OCI-LY7 (cell line): ENCODE data around the gene ACAN. TPM values are rescaled to one million over a fixed set of nuclear protein-coding genes. Genes with fewer than 3 reads are reported as not detected.

Experiments used
- BruUV-seq: library from RNA; stranded (reverse); fragments of 400-500 nt; replicated peaks from 2 replicates; lab custom pipeline; 2021; lab: Mats Ljungman, UMichigan
- CTCF ChIA-PET: fragments of 300-600 bp; sonication (Branson Sonifier 250); formaldehyde crosslinking; loops from one replicate; lab custom pipeline; 2022; ENCODE audit warnings: antibody characterized with exemption; ENCODE audit not compliant: unreplicated experiment; lab: Charles Lee
- POLR2A ChIA-PET: fragments of 300-600 bp; sonication (Branson Sonifier 250); formaldehyde crosslinking; loops from one replicate; lab custom pipeline; 2022; ENCODE audit warnings: antibody characterized with exemption; lab: Charles Lee
- DNase-seq: peaks from one replicate; pipeline ENCODE4 v3.0.0-alpha.2; 2015; ENCODE audit warnings: low spot score
- H2AFZ ChIP-seq: fragments of 200-600 bp; sonication (generic), shearing (Covaris generic); 2 replicates; pipeline ENCODE4 v1.6.1; 2014; ENCODE audit warnings: mild to moderate bottlenecking, antibody characterized with exemption, low read length, moderate library complexity
- H3K27ac ChIP-seq: fragments of 200-600 bp; sonication (generic); 2 replicates; pipeline ENCODE4 v1.5.1; 2014; ENCODE audit warnings: mixed run types, low read depth, mild to moderate bottlenecking, moderate library complexity, low read length, inconsistent platforms; ENCODE audit not compliant: poor library complexity, severe bottlenecking
- H3K36me3 ChIP-seq: fragments of 200-600 bp; sonication (generic); 2 replicates; pipeline ENCODE4 v1.6.1; 2014; ENCODE audit warnings: mild to moderate bottlenecking, antibody characterized with exemption, low read length, moderate library complexity, mixed read lengths; ENCODE audit not compliant: insufficient read depth
- H3K4me1 ChIP-seq: fragments of 200-600 bp; sonication (generic); 2 replicates; pipeline ENCODE4 v1.5.1; 2014; ENCODE audit warnings: mild to moderate bottlenecking, low read length; ENCODE audit not compliant: insufficient read depth, poor library complexity, severe bottlenecking
- H3K4me2 ChIP-seq: fragments of 200-600 bp; sonication (generic); 2 replicates; pipeline ENCODE4 v1.6.1; 2014; ENCODE audit warnings: mild to moderate bottlenecking, low read length
- H3K4me3 ChIP-seq: fragments of 200-600 bp; sonication (generic); 2 replicates; pipeline ENCODE4 v1.5.1; 2014; ENCODE audit warnings: mild to moderate bottlenecking, low read depth, low read length; ENCODE audit not compliant: poor library complexity, severe bottlenecking
- H3K79me2 ChIP-seq: fragments of 200-600 bp; sonication (generic); 2 replicates; pipeline ENCODE4 v1.6.1; 2016; ENCODE audit warnings: low read depth, mild to moderate bottlenecking, low read length, moderate library complexity, mixed read lengths; ENCODE audit not compliant: insufficient read depth
- H3K9me2 ChIP-seq: fragments of 200-600 bp; sonication (generic); 2 replicates; pipeline ENCODE4 v1.6.1; 2016; ENCODE audit warnings: mild to moderate bottlenecking, low read length, mixed read lengths; ENCODE audit not compliant: insufficient read depth
- H3K9me3 ChIP-seq: fragments of 200-600 bp; sonication (generic); 2 replicates; pipeline ENCODE4 v1.6.1; 2014; ENCODE audit warnings: mild to moderate bottlenecking, mixed run types, low read length, mixed read lengths
- H4K20me1 ChIP-seq: fragments of 200-600 bp; sonication (generic); 2 replicates; pipeline ENCODE4 v1.6.1; 2014; ENCODE audit warnings: mild to moderate bottlenecking, antibody characterized with exemption, low read length, moderate library complexity, mixed read lengths; ENCODE audit not compliant: insufficient read depth
- CTCF ChIP-seq: fragments of 200-600 bp; sonication (generic); conservative IDR thresholded peaks from 2 replicates; pipeline ENCODE4 v1.5.1; 2014; ENCODE audit warnings: mild to moderate bottlenecking, antibody characterized with exemption, low read length, moderate library complexity, mixed read lengths
- EZH2phosphoT487 ChIP-seq: fragments of 200-600 bp; sonication (generic); IDR thresholded peaks from 2 replicates; pipeline ENCODE4 v1.6.1; 2018; ENCODE audit warnings: low read depth, borderline replicate concordance, mild to moderate bottlenecking, mixed run types, antibody characterized with exemption, low read length, moderate library complexity, mixed read lengths
- intact Hi-C: fragments of 100-400 bp; cut with micrococcal nuclease; formaldehyde crosslinking; loops from one replicate; pipeline ENCODE4 v1.10.0; 2022; ENCODE audit not compliant: unreplicated experiment
- total RNA-seq, 2 experiments: library from RNA; depleted of rRNA in 1 of 2; stranded (reverse); fragments of >200 nt in 1 of 2; shearing (Covaris generic) in 1 of 2; gene quantifications; 2 replicates each; pipeline ENCODE4 v1.2.3, GENCODE V29; 2014 to 2022

Gene ACAN
- total RNA-seq, 2 experiments from 2014 or later = not detected

- Histone ChIP-seq H3K4me3 (no peak overlapping the region), H3K4me2 (no peak overlapping the region), H3K27ac (no peak overlapping the region), H4K20me1 (no peaks in the 10 kb centered on the region), H3K36me3 (no peaks in the 10 kb centered on the region), H3K79me2 (no peaks in the 10 kb centered on the region), H2AFZ (no peak overlapping the region), H3K9me2 (no peaks in the 10 kb centered on the region), H3K4me1 (peaks cover 7% of the 10 kb centered on the region), H3K9me3 (no peaks in the 10 kb centered on the region)
- TF ChIP-seq CTCF = no peak
- TF ChIP-seq EZH2phosphoT487 = no peak
- intact Hi-C loops = loop anchor here (10.0 kb wide), 1 partner anchor 277 kb away; the partner anchor contains the start of gene AEN
- ChIA-PET POLR2A (no interaction called here), CTCF (no interaction called here)
- BruUV-seq = no TSS peak
- DNase-seq = no peak
These were observed 98.4 kb downstream of the ACAN start for GRCh38 chr15:88901508-88902220.

- BruUV-seq = no TSS peak
- Histone ChIP-seq H2AFZ (no peak overlapping the region), H3K9me2 (no peaks in the 10 kb centered on the region), H3K79me2 (no peaks in the 10 kb centered on the region), H3K4me3 (no peak overlapping the region), H3K9me3 (no peaks in the 10 kb centered on the region), H4K20me1 (no peaks in the 10 kb centered on the region), H3K4me2 (no peak overlapping the region), H3K36me3 (no peaks in the 10 kb centered on the region), H3K27ac (no peak overlapping the region), H3K4me1 (peaks cover 7% of the 10 kb centered on the region)
- CTCF ChIA-PET = interaction anchor here (0.6 kb wide), 1 partner anchor 276 kb away, joined by 3 read pairs; no protein-coding TSS in a partner anchor
- POLR2A ChIA-PET = no interaction called here
- no peak for TF ChIP-seq CTCF
- TF ChIP-seq EZH2phosphoT487 = no peak
- intact Hi-C loops = loop anchor here (10.0 kb wide), 1 partner anchor 278 kb away; the partner anchor contains the start of gene AEN
- no peak for DNase-seq
These were observed 99.1 kb downstream of the ACAN start for GRCh38 chr15:88902221-88902835.
